Spleen (tissue), 7 donors: ENCODE data around the gene CST3.

Experiments
- POLR2A ChIP-seq, 3 donors: fragments of 450-650 bp; IDR thresholded peaks; one replicate each; pipeline ENCODE4 v1.5.1; 2017; ENCODE audit warnings: antibody characterized with exemption in 3 of 3, mild to moderate bottlenecking in 1 of 3
- POLR2AphosphoS5 ChIP-seq, 3 donors: sonication (generic); formaldehyde crosslinking; IDR thresholded peaks; one replicate each; pipeline ENCODE4 v1.5.1; 2017; ENCODE audit warnings: antibody characterized with exemption in 3 of 3
- TF ChIP-seq, protein P1 (sequence below), 11 experiments: fragments of 200-600 bp in 7 of 11; fragments of 450-650 bp in 4 of 11; sonication (generic) in 4 of 11; IDR thresholded peaks in 8 of 11; conservative IDR thresholded peaks in 3 of 11; 1 replicate in 7 of 11; 2 replicates in 4 of 11; pipeline versions ENCODE4 v1.4.0 to v1.8.0; 2016 to 2021; ENCODE audit warnings: antibody characterized with exemption in 11 of 11, inconsistent platforms in 4 of 11, mild to moderate bottlenecking in 1 of 11
- donor health status: DM: no; HTN: no; CAD: no; lungs with moderate emphysema.
- donor health status: DM: no; HTN: no; CAD: no.
- donor health status: DM: no; HTN: no; CAD: no.

DNA sequence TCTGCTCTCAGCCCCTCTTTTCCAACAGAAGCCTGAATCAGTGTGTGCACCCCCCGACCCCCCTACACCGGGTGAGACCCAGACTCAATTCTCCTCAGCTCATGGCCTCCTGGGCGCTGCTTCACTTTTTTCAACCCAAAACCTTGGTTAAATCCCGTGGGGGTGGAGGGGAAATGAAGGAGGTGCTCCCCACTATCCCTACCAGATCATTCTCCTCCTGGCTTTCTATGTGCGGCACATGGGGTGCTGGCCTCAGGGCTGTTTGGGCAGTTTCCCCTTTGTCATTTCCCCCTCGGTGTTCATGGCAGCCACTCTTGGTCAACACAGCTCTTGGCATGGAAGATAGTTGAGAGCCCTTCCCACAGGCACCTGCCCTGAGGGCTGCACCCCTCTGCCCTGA, 46.5 kb upstream of the CST3 start:
- TF ChIP-seq, protein P1, sequence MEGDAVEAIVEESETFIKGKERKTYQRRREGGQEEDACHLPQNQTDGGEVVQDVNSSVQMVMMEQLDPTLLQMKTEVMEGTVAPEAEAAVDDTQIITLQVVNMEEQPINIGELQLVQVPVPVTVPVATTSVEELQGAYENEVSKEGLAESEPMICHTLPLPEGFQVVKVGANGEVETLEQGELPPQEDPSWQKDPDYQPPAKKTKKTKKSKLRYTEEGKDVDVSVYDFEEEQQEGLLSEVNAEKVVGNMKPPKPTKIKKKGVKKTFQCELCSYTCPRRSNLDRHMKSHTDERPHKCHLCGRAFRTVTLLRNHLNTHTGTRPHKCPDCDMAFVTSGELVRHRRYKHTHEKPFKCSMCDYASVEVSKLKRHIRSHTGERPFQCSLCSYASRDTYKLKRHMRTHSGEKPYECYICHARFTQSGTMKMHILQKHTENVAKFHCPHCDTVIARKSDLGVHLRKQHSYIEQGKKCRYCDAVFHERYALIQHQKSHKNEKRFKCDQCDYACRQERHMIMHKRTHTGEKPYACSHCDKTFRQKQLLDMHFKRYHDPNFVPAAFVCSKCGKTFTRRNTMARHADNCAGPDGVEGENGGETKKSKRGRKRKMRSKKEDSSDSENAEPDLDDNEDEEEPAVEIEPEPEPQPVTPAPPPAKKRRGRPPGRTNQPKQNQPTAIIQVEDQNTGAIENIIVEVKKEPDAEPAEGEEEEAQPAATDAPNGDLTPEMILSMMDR (IDR thresholded peaks at IDR 0.05 in 8 of 11, conservative IDR thresholded peaks at IDR 0.05 in 3 of 11): no peak
- TF ChIP-seq POLR2A (IDR thresholded peaks at IDR 0.05) (no peak), POLR2AphosphoS5 (IDR thresholded peaks at IDR 0.05) (no peak)
